Lung (tissue), 12 donors: ENCODE measurements around the gene SFT2D1. TPM values are rescaled to one million over a fixed set of nuclear protein-coding genes. Genes with fewer than 3 reads are reported as not detected.

ENCODE experiments used
- ATAC-seq: fragments of 200-7000 bp; cut with Tn5 transposase; one replicate; pipeline ENCODE4 v1.9.1; 2020; ENCODE audit warnings: moderate number of reproducible peaks; ENCODE audit not compliant: insufficient read depth, low FRiP score
- DNase-seq, 3 donors: peaks; one replicate each; pipeline ENCODE4 v3.0.0-alpha.2; 2013 to 2017
- H3K27ac ChIP-seq, 2 donors: one replicate each; pipeline ENCODE4 v1.5.1; 2013; ENCODE audit warnings: mild to moderate bottlenecking in 2 of 2, moderate library complexity in 2 of 2, control low read depth in 1 of 2, inconsistent platforms in 1 of 2, low read depth in 1 of 2, low read length in 1 of 2
- H3K27me3 ChIP-seq, 3 donors: one replicate each; pipeline ENCODE4 v1.5.1; 2013; ENCODE audit warnings: low read length in 2 of 3; ENCODE audit not compliant: control insufficient read depth in 3 of 3, insufficient read depth in 3 of 3
- H3K36me3 ChIP-seq, 4 donors: one replicate each; pipeline ENCODE4 v1.5.1; 2013; ENCODE audit warnings: low read length in 4 of 4, mild to moderate bottlenecking in 1 of 4, moderate library complexity in 1 of 4; ENCODE audit not compliant: control insufficient read depth in 4 of 4, insufficient read depth in 4 of 4
- H3K4me1 ChIP-seq, 5 donors: one replicate each; pipeline ENCODE4 v1.5.1; 2013; ENCODE audit warnings: low read length in 5 of 5, mild to moderate bottlenecking in 2 of 5, moderate library complexity in 1 of 5; ENCODE audit not compliant: control insufficient read depth in 5 of 5, insufficient read depth in 5 of 5
- H3K4me3 ChIP-seq: one replicate; pipeline ENCODE4 v1.5.1; 2013; ENCODE audit warnings: mild to moderate bottlenecking, control low read depth, moderate library complexity
- H3K9ac ChIP-seq, 2 donors: one replicate each; pipeline ENCODE4 v1.5.1; 2013; ENCODE audit warnings: low read length in 2 of 2, control low read depth in 1 of 2; ENCODE audit not compliant: insufficient read depth in 1 of 2
- H3K9me3 ChIP-seq, 4 donors: one replicate each; pipeline ENCODE4 v1.5.1; 2013; ENCODE audit warnings: low read length in 3 of 4, mild to moderate bottlenecking in 1 of 4, moderate library complexity in 1 of 4; ENCODE audit not compliant: control insufficient read depth in 4 of 4, insufficient read depth in 3 of 4
- whole genome bisulfite sequencing, 2 donors: extraction: QIAGEN DNeasy Blood & Tissue Kit; methylation state at CpG; one replicate each; pipeline ENCODE4 v1.1.7; 2013; 5-methylcytosine and 5-hydroxymethylcytosine counted together
- polyA plus RNA-seq, 2 donors: library from polyadenylated mRNA; stranded (reverse); fragments of 200-250 nt; gene quantifications; one replicate each; pipeline ENCODE4 v1.2.1, GENCODE V29; 2013
- total RNA-seq, 2 donors: library from RNA; depleted of rRNA in 1 of 2; stranded (reverse); fragments of >200 nt in 1 of 2; gene quantifications; one replicate each; pipeline ENCODE4 v1.2.1, GENCODE V29; 2014 to 2021
- TF ChIP-seq, protein P1 (sequence below): IDR thresholded peaks from 2 replicates; pipeline ENCODE4 v1.5.1; 2012; ENCODE audit warnings: mild to moderate bottlenecking; ENCODE audit errors: control extremely low read depth, extremely low read depth
- donor health status: control.
- donor health status: control.
- donor health status: Bipolar disorder and iron deficiency.
- donor health status: healthy.
- donor health status: DM: yes; HTN: yes; CAD: no.

SFT2D1 gene
- total and polyA plus RNA-seq, 4 donors: 40.8 to 81.2 (median 58.8) TPM

DNA sequence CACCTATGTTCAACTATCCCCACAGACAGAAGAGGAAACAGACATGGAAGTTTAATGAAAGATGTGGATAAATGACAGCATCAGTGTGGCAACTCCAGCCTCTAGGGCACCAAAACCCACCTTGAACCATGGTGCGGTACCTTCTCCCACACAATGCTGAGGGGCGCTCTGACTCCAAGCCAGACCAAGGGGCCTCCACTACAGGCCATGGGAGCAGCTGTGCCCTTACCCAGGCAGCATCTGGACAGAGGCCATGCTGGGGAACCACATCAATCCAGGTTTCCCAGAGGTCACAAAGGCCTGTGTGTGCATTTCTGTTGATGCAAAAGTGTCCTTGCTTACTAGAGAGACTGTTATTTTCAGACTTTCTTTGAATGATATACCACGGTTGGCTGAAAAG, 38.2 kb downstream of the SFT2D1 start:
- ATAC-seq (no peak), DNase-seq (no peak)
- Histone ChIP-seq H3K9ac (no peak overlapping the region), H3K36me3 (no peaks in the 10 kb centered on the region), H3K9me3 (peaks cover 0 to 3% (median 0%) of the 10 kb centered on the region in 4 donors), H3K27ac (no peak overlapping the region), H3K27me3 (peaks cover 17 to 43% (median 33%) of the 10 kb centered on the region in 3 donors), H3K4me3 (no peak overlapping the region), H3K4me1 (peaks cover 0 to 17% (median 0%) of the 10 kb centered on the region in 5 donors)
- WGBS, 2 donors: 86 to 90% methylated on average over 3 of the region's 3 CpGs
- TF ChIP-seq, protein P1, sequence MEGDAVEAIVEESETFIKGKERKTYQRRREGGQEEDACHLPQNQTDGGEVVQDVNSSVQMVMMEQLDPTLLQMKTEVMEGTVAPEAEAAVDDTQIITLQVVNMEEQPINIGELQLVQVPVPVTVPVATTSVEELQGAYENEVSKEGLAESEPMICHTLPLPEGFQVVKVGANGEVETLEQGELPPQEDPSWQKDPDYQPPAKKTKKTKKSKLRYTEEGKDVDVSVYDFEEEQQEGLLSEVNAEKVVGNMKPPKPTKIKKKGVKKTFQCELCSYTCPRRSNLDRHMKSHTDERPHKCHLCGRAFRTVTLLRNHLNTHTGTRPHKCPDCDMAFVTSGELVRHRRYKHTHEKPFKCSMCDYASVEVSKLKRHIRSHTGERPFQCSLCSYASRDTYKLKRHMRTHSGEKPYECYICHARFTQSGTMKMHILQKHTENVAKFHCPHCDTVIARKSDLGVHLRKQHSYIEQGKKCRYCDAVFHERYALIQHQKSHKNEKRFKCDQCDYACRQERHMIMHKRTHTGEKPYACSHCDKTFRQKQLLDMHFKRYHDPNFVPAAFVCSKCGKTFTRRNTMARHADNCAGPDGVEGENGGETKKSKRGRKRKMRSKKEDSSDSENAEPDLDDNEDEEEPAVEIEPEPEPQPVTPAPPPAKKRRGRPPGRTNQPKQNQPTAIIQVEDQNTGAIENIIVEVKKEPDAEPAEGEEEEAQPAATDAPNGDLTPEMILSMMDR: no peak

DNA sequence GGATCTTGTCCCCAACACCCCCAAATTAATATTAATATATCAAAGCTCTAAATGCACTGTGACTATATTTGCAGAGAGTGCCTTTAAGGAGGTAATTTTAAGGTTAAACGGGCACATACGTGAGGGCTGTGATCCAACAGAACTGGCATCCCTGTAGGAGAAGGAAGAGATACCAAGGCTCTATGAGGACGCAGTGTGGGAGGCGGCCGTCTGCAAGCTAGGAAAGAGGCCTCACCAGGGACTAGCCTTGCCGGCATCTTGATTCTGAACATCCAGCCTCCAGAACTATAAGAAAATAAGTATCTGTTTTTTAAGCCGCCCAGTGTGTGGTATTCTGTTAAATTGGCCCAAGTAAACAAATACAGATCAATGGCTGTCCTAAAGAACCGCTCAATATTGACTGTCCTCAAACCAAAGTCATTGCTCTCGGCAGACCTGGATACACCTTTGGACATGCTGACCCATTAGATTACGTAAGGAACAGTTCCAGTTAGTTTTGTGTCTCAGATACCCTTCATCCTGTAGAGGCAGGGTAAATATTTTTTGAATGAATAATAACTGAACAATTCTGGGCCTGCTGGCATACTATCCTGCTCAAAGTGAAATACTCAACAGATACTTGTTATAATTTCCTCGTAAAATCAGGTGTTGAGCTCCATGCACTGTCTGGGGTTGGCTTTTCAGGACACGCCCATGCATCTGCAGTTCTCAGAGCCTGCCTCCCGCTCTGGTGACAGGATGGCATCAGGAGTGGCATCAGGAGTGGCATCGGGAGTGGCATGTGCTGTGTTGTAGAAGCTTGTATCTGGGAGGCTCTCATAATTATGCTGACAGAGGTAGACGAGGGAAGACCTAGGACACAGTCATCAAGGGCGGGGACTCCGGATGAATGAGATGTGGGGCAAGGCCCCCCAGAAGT, 40.5 kb downstream of the SFT2D1 start:
- Histone ChIP-seq H3K27ac (no peak overlapping the region), H3K36me3 (no peaks in the 10 kb centered on the region), H3K9me3 (peaks cover 0 to 8% (median 0%) of the 10 kb centered on the region in 4 donors), H3K4me3 (no peak overlapping the region), H3K4me1 (peaks cover 0 to 3% (median 0%) of the 10 kb centered on the region in 5 donors), H3K27me3 (peaks cover 8 to 35% (median 28%) of the 10 kb centered on the region in 3 donors), H3K9ac (no peak overlapping the region)
- ATAC-seq: no peak
- 89 to 94% methylated on average over 17 of the region's 17 CpGs for WGBS, 2 donors
- no peak for DNase-seq
- TF ChIP-seq, protein P1: no peak

DNA sequence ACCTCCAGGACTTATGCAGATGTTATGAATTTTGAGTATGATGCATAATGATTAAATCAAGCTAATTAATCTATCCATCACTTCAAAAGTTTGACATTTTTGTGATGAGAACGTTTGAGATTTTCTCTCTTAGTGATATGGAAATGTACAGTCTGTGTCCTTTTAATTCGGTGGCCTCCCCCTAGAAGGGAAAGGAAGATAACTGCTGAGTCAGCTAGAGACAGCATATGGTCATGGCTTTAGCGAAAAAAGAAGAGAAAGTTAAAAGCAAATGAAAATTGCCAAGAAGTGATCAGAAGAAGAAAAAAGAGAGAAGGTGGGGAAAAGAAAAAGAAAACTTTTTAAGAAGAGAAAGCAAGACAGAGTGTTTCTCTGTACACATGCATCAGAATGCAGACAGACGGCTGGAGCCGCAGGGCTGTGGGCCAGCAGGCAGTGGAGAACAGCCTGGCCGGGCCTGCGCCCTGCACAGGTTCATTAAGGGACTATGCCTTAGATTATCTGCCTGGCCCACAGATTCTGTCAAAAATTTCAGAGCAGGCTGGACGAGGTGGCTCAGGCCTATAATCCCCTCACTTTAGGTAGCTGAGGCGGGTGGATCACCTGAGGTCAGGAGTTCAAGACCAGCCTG, 41.9 kb downstream of the SFT2D1 start:
- Histone ChIP-seq H3K9me3 (peaks cover 0 to 6% (median 0%) of the 10 kb centered on the region in 4 donors), H3K36me3 (no peaks in the 10 kb centered on the region), H3K27me3 (peaks cover 4 to 21% (median 15%) of the 10 kb centered on the region in 3 donors), H3K27ac (no peak overlapping the region), H3K4me1 (no peaks in the 10 kb centered on the region), H3K9ac (no peak overlapping the region), H3K4me3 (no peak overlapping the region)
- TF ChIP-seq, protein P1: no peak
- no peak for ATAC-seq
- DNase-seq: no peak
- WGBS, 2 donors: 86 to 92% methylated on average over 9 of the region's 9 CpGs
